T-helper 17 cell (primary cell): ENCODE data around the gene NMUR2. TPM values are rescaled to one million over a fixed set of nuclear protein-coding genes. Genes with fewer than 3 reads are reported as not detected.

Experiments used
- ATAC-seq: fragments of 150-1000 bp; cut with Tn5 transposase; 2 replicates; pipeline ENCODE4 v1.10.0; 2021; ENCODE audit warnings: mild to moderate bottlenecking, moderate library complexity
- DNase-seq, 3 donors: peaks; one replicate each; pipeline versions ENCODE4 v3.0.0 to v3.0.0-alpha.2; 2020 to 2021
- H3K9me3 ChIP-seq: one replicate; pipeline ENCODE4 v1.7.0; 2013; ENCODE audit warnings: low read length, mild to moderate bottlenecking; ENCODE audit not compliant: control insufficient read depth, poor library complexity, severe bottlenecking
- H3K27ac Mint-ChIP-seq: one replicate; pipeline ENCODE4 v1.8.0; 2022; ENCODE audit warnings: mild to moderate bottlenecking, moderate library complexity, mixed read lengths
- H3K27me3 Mint-ChIP-seq: one replicate; pipeline ENCODE4 v1.8.0; 2022; ENCODE audit warnings: mixed read lengths
- H3K36me3 Mint-ChIP-seq: one replicate; pipeline ENCODE4 v1.8.0; 2022; ENCODE audit warnings: low read depth, mixed read lengths
- H3K4me1 Mint-ChIP-seq: one replicate; pipeline ENCODE4 v1.8.0; 2022; ENCODE audit warnings: mild to moderate bottlenecking, mixed read lengths
- H3K4me3 Mint-ChIP-seq: one replicate; pipeline ENCODE4 v1.8.0; 2022; ENCODE audit warnings: mild to moderate bottlenecking, moderate library complexity, mixed read lengths
- total RNA-seq, 4 donors: library from RNA in 2 of 4; stranded (reverse) in 2 of 4; gene quantifications; one replicate each; pipeline ENCODE4 v1.2.3 and lab custom pipeline; 2022 to 2026

The NMUR2 gene, protein sequence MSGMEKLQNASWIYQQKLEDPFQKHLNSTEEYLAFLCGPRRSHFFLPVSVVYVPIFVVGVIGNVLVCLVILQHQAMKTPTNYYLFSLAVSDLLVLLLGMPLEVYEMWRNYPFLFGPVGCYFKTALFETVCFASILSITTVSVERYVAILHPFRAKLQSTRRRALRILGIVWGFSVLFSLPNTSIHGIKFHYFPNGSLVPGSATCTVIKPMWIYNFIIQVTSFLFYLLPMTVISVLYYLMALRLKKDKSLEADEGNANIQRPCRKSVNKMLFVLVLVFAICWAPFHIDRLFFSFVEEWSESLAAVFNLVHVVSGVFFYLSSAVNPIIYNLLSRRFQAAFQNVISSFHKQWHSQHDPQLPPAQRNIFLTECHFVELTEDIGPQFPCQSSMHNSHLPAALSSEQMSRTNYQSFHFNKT
- total RNA-seq (not detected), total RNA-seq (lab: John Stamatoyannopoulos, UW) (0 reads per million in 2 donors)

DNA sequence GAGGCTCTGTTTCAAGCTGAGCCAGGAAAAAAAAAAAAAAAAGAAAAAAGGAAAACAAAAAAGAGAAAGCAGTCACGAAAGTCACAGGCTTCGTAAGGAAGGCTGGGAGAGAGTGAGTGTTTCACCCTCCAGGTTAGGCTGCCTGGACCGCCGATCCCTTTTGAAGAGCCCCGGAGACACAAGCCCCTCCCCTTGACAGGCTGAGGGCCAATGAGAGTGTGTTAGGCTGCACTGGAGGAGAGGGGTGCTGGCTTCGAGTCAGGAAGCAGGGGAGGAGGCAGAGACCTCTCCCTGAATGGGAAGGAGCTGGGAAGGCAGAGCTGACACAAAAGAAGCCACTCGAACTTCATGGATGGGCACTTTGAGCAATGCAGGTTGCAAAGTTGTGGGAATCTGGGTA, at the start of gene NMUR2:
Gene NMUR2, minus strand, starts transcription at position 135 of the 400 bp plus-strand sequence. CDS start 166 bp downstream, outside the sequence.
- DNase-seq (no peak), ATAC-seq (no peak)
- H3K9me3 ChIP-seq: no peaks in the 10 kb centered on the region
- Mint-ChIP-seq H3K27ac (no peak within 1 kb of the TSS), H3K4me1 (no peaks in the 10 kb centered on the region), H3K36me3 (no peaks in the 10 kb centered on the region), H3K4me3 (no peak within 1 kb of the TSS), H3K27me3 (peaks cover 22% of the 10 kb centered on the region)

DNA sequence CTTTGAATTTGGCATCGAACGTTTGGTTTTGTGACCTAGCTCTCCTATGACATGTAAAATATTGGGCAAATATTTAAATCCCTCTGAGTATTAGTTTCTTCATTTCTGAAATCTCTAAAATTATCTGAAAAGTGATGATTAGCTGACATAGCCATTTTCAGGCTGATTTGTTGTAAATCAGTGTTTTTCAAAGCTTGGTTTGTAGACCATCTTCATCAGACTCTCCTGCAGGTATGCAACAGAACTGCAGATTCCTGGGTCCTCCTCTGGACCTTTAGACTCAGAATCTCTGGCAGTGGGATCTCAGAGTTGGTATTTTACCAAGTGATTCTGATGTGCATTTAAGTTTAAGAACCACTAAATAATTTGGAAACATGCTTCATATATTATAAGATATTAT, 38.9 kb upstream of the NMUR2 start:
- Mint-ChIP-seq H3K4me3 (no peak overlapping the region), H3K27ac (no peak overlapping the region), H3K36me3 (no peaks in the 10 kb centered on the region), H3K27me3 (peaks cover 29% of the 10 kb centered on the region), H3K4me1 (no peaks in the 10 kb centered on the region)
- no peak for DNase-seq
- no peaks in the 10 kb centered on the region for H3K9me3 ChIP-seq
- ATAC-seq: no peak

DNA sequence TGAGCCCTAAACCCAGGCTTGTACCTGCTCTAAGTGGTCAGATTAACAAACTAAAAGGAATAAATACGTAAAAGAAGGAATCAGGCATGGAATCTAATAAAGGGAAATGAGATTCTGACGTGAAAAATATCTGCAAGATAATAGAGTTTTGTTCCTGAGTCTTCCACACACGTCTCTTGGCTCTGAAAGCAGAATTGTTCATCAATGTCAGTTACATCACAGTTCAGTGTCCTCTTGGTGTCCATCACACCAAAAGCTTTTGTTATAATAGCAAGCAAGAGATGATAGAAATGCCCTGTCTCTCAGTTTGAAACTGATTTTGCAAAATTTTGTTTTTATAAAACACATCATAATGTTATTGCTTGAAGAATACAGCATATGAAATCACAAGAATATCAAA, 34.7 kb upstream of the NMUR2 start:
- Mint-ChIP-seq H3K4me1 (no peaks in the 10 kb centered on the region), H3K4me3 (no peak overlapping the region), H3K36me3 (no peaks in the 10 kb centered on the region), H3K27me3 (peaks cover 37% of the 10 kb centered on the region), H3K27ac (no peak overlapping the region)
- no peak for DNase-seq
- H3K9me3 ChIP-seq: no peaks in the 10 kb centered on the region
- no peak for ATAC-seq

DNA sequence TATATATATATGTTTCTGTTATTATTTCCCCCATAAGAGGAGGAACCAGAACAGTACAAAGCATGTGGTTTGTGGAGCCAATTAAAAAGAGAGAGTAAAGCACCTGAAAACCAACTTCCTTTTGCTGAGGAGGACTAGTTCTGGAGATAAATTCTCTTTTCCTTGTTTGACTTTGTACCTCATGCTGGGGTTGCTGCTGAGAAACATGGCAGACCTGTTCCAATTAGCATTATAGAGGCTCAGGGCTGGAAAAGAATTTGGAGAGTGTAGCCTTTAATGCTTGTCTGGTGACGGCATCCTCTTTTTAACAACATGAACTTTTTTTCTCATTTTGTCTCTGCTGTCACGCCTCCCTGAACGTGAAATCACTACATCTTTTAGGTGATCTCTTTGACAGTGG, 32.8 kb upstream of the NMUR2 start:
- no peaks in the 10 kb centered on the region for H3K4me1 Mint-ChIP-seq
- DNase-seq (no peak), ATAC-seq (no peak)
- no peaks in the 10 kb centered on the region for H3K9me3 ChIP-seq
- H3K36me3 Mint-ChIP-seq: no peaks in the 10 kb centered on the region
- H3K27me3 Mint-ChIP-seq: peaks cover 30% of the 10 kb centered on the region
- H3K27ac Mint-ChIP-seq: no peak overlapping the region
- H3K4me3 Mint-ChIP-seq: no peak overlapping the region

DNA sequence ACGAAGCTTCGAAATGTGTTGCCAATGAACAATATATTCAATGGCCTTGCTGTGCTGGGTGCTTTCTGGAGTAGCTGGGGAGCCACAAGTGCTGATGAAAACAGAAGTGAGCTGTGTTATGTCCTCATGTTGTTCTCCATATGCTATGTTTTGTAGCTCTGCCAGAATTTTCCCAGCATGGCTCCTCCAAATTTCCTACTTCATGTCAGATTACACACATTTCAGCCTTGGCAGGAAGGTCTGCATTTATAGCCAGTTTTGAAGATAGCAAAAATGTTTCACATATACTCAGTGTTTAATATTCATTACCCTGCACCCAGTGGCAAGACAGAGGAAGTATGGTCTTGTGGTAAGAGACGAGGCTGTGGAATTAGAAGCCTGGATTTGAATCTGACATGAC, 22.6 kb upstream of the NMUR2 start:
- no peaks in the 10 kb centered on the region for H3K4me1 Mint-ChIP-seq
- no peak overlapping the region for H3K4me3 Mint-ChIP-seq
- no peak for DNase-seq
- H3K27me3 Mint-ChIP-seq: peaks cover 6% of the 10 kb centered on the region
- H3K27ac Mint-ChIP-seq: no peak overlapping the region
- no peaks in the 10 kb centered on the region for H3K36me3 Mint-ChIP-seq
- no peak for ATAC-seq
- H3K9me3 ChIP-seq: no peaks in the 10 kb centered on the region

DNA sequence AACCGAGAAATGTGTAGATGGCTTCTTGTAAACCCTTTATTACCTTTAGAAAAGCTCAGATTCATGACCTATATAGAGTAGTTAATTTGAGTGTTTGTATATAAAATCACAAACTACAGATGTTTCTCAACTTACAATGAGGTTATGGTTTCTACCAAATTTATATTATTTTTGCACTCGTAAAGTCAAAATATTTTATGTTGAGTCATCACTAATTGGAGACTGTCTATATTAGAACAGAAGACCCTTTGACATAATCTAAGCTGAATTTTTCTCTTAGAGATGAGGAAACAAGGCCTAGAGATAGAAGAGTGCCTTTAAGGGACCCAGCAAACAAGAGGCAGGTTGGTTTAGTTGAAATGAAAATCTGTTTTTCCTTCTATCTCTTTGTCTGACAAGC, 20.0 kb upstream of the NMUR2 start:
- Mint-ChIP-seq H3K27ac (no peak overlapping the region), H3K27me3 (peaks cover 6% of the 10 kb centered on the region), H3K4me1 (no peaks in the 10 kb centered on the region), H3K4me3 (no peak overlapping the region), H3K36me3 (no peaks in the 10 kb centered on the region)
- DNase-seq (no peak), ATAC-seq (no peak)
- H3K9me3 ChIP-seq: no peaks in the 10 kb centered on the region

DNA sequence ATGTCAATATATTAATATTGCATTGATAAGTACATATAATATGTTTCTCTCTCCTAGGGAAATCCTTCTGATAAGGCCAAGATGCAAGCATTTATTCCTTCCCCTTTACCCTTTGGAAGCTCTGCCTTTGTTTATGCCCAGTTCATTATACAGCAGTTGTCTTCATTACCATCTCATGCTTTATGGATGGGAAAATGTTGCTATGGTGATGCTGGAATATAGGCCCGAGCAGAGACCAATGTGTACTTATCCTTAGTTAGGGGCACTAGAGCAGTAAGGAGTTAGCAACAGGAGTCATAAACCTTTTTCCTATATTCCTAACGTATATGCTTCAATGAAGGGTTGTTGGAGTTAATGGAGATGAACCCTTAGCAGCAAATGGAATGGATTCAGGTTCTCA, 19.4 kb upstream of the NMUR2 start:
- no peaks in the 10 kb centered on the region for H3K9me3 ChIP-seq
- no peak overlapping the region for H3K27ac Mint-ChIP-seq
- no peak overlapping the region for H3K4me3 Mint-ChIP-seq
- no peak for ATAC-seq
- H3K27me3 Mint-ChIP-seq: peaks cover 6% of the 10 kb centered on the region
- no peaks in the 10 kb centered on the region for H3K4me1 Mint-ChIP-seq
- no peaks in the 10 kb centered on the region for H3K36me3 Mint-ChIP-seq
- DNase-seq: no peak

DNA sequence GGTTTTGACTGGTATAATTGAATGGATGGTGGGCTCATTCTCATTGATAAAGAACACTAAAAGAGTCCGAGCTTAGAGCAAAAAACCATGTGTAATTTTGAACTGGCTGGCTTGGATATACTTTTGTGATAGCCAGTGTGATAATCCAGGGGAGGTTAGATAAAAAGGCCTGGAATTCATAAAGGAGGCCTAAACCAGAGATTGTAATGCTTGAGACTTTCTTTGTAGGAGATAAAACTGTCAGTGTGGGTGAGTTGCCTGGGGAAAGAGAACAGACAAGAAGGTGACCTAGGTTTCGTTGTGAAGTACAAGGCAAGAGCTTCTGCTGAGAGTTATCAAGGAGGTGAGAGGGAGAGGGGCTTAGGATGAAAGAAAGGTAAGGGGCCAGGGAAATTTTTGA, 17.0 kb upstream of the NMUR2 start:
- Mint-ChIP-seq H3K27me3 (peaks cover 6% of the 10 kb centered on the region), H3K36me3 (no peaks in the 10 kb centered on the region), H3K27ac (no peak overlapping the region), H3K4me1 (no peaks in the 10 kb centered on the region), H3K4me3 (no peak overlapping the region)
- ATAC-seq (no peak), DNase-seq (no peak)
- H3K9me3 ChIP-seq: no peaks in the 10 kb centered on the region

DNA sequence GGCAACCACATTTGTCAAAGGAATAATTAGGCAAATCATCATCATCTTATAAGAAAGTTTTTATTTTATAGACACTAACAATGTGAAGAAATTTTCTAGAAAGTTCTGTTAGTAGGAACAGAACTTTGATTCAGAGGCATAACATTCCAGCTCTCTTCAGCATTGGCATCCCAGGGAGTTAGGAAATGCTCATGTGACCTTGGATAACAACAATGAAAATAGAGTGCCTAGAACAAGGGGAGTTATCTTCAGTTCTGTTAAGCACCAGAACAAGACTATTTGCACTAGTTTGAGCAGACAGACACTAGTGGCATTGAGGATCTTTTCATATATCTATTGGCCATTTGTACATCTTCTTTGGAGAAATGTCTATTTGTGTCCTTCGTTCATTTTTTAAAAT, 7.0 kb upstream of the NMUR2 start:
- no peaks in the 10 kb centered on the region for H3K36me3 Mint-ChIP-seq
- ATAC-seq: no peak

DNA sequence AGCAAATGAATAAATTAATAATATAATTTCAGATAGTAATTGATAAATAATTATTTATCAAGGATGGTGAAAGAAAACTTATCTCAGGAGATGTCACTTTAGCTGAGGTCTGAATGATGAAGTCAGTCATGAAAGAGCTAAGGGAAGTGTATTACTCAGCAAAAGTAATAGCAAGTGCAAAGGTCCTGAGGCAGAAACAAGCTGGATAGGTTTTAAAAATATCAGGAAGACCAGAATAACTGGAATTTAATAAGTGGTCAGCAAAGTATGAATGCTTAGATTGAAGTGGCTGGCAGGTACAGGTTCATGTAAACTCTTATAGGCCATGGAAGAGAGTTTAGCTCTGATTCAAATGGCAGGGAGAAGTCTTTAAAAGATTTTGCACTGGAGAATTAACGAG, 1.0 kb upstream of the NMUR2 start:
- Mint-ChIP-seq H3K27me3 (peaks cover 21% of the 10 kb centered on the region), H3K4me3 (no peak overlapping the region), H3K27ac (no peak overlapping the region), H3K36me3 (no peaks in the 10 kb centered on the region), H3K4me1 (no peaks in the 10 kb centered on the region)
- ATAC-seq (no peak), DNase-seq (no peak)
- no peaks in the 10 kb centered on the region for H3K9me3 ChIP-seq

More for the DNA sequence above, 7.0 kb upstream of the NMUR2 start:
- H3K4me3 Mint-ChIP-seq: no peak overlapping the region
- H3K27me3 Mint-ChIP-seq: peaks cover 15% of the 10 kb centered on the region
- H3K27ac Mint-ChIP-seq: no peak overlapping the region
- H3K9me3 ChIP-seq: no peaks in the 10 kb centered on the region
- DNase-seq: no peak
- H3K4me1 Mint-ChIP-seq: no peaks in the 10 kb centered on the region

DNA sequence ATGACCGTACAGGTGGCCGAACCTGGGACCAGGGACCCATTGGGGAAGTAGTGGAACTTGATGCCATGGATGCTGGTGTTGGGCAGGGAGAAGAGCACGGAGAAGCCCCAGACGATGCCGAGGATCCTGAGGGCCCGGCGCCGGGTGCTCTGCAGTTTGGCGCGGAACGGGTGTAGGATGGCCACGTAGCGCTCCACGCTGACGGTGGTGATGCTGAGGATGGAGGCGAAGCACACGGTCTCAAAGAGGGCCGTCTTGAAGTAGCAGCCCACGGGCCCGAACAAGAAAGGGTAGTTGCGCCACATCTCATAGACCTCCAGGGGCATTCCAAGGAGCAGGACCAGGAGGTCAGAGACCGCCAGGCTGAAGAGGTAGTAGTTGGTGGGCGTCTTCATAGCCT, 585 bp downstream of the NMUR2 start:
- no peak for ATAC-seq
- Mint-ChIP-seq H3K4me3 (no peak overlapping the region), H3K4me1 (no peaks in the 10 kb centered on the region), H3K27me3 (peaks cover 26% of the 10 kb centered on the region), H3K36me3 (no peaks in the 10 kb centered on the region), H3K27ac (no peak overlapping the region)
- H3K9me3 ChIP-seq: no peaks in the 10 kb centered on the region
- DNase-seq: no peak

DNA sequence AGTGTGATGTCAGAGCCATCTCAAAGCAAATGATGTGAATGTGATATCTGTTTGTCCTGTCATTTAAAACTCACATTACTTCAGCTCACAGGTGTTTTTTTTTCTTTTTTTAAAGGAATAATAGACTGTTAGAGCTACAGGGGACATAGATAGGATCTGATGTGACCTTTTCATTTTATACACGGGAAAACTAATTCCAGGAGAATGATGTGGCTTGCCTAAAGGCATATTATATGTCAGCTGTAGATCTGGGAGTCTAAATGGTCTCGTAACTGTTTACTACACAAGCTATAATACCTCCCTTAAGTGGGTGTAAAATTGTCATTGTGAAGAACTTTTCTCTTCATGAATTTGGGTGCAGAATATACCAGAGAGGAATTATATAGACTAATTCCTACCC, 2.0 kb downstream of the NMUR2 start:
- peaks cover 34% of the 10 kb centered on the region for H3K27me3 Mint-ChIP-seq
- no peak for DNase-seq
- H3K27ac Mint-ChIP-seq: no peak overlapping the region
- no peaks in the 10 kb centered on the region for H3K4me1 Mint-ChIP-seq
- no peaks in the 10 kb centered on the region for H3K36me3 Mint-ChIP-seq
- ATAC-seq: no peak
- no peaks in the 10 kb centered on the region for H3K9me3 ChIP-seq
- H3K4me3 Mint-ChIP-seq: no peak overlapping the region

DNA sequence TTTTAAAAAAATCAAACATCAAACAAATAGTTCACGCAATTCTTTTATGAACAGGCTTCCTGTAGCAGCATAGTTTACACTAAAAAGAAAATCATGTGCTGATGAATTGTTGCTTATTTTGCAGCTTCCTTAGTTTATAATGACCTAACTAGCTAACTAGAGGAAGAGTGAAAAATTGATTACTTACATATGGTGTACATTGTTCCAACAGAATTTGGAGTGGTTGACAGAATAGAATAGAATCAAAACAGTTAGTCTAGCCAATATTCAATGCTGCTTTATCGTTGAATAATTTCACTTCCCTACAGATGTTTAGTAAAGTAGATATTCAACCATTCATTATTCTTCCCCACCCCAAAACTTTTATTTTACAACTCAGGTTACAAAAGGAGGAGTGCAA, 4.2 kb downstream of the NMUR2 start:
- no peak overlapping the region for H3K4me3 Mint-ChIP-seq
- no peak for DNase-seq
- no peak for ATAC-seq
- no peaks in the 10 kb centered on the region for H3K36me3 Mint-ChIP-seq
- H3K27me3 Mint-ChIP-seq: peaks cover 34% of the 10 kb centered on the region
- no peaks in the 10 kb centered on the region for H3K4me1 Mint-ChIP-seq
- no peaks in the 10 kb centered on the region for H3K9me3 ChIP-seq
- H3K27ac Mint-ChIP-seq: no peak overlapping the region

DNA sequence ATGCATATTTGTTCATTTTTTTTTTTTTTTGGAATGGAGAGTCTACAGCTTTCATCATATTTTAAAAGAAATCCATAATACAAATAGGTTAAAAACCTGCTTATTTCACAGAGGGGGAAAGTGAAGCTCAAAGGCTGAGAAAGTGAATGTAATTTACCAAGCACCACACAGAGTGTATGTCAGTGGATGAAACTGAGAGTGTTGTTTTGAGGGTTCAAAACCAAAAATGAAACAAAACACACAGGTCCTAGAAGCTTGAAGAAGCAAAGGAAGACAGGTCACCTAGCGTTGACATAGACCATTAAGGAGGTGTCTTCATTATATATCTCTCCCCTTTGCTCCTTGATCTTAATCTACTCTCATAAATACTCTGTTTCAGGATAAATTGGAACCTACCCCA, 7.5 kb downstream of the NMUR2 start:
- Mint-ChIP-seq H3K27ac (no peak overlapping the region), H3K4me3 (no peak overlapping the region), H3K4me1 (no peaks in the 10 kb centered on the region), H3K36me3 (no peaks in the 10 kb centered on the region), H3K27me3 (peaks cover 24% of the 10 kb centered on the region)
- H3K9me3 ChIP-seq: no peaks in the 10 kb centered on the region
- no peak for ATAC-seq
- DNase-seq: no peak
